Activated CD4-positive, alpha-beta T cell treated with anti-CD3 and anti-CD28 coated beads for 1 hour (primary cell): ENCODE measurements around the gene SLC26A11.
"Not testable (repeated sequence)": the region's sequence is repeated elsewhere in the genome, so short reads cannot be mapped to it uniquely, and the experiment has no call there.

Experiments
- DNase-seq: peaks from one replicate; pipeline ENCODE4 v3.0.0-alpha.2; 2020

Gene SLC26A11

DNA sequence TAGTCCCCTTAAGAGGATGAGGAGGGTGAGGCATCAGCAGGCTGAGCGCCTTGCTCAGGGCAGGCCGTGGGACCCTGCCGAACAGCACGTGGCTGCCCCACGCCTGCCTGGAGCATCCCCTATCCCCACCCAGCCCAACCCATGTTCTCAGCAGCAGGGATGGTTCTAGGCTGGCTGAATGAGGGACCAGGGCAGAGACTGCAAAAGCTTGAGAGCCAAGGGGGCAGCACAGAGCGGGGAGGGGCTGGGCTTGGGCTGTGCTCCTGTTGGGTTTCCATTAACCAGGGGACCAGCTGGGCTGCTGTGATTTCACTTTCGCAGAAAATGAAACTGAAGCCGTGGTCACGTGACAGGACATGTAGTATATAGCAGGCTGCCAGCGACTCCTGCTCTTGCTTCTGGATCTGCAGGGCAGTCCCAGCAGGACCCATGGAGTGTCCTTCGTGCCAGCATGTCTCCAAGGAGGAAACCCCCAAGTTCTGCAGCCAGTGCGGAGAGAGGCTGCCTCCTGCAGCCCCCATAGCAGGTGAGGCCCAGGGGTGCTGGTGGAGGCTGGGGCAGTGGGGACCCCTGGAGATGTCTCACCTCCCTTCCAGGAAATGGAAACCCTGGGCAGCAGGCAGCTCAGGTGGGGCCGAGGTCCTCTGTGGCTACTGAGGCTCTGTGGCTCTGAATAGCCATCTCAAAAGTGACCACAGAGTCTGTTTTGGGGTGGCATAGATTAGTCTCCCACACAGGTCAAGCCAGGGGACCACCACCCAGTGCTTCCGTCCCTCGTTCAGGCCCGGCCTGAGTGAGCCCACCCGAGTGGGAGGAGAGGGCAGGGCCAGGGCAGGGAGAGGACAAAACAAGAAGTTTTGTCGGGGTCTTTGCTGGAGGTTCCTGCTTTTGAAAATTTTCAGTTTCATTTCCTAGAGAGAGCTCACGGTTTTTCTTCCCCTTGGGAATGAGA is 43.3 kb downstream of the SLC26A11 start:
- DNase-seq = peak; percentile 87

DNA sequence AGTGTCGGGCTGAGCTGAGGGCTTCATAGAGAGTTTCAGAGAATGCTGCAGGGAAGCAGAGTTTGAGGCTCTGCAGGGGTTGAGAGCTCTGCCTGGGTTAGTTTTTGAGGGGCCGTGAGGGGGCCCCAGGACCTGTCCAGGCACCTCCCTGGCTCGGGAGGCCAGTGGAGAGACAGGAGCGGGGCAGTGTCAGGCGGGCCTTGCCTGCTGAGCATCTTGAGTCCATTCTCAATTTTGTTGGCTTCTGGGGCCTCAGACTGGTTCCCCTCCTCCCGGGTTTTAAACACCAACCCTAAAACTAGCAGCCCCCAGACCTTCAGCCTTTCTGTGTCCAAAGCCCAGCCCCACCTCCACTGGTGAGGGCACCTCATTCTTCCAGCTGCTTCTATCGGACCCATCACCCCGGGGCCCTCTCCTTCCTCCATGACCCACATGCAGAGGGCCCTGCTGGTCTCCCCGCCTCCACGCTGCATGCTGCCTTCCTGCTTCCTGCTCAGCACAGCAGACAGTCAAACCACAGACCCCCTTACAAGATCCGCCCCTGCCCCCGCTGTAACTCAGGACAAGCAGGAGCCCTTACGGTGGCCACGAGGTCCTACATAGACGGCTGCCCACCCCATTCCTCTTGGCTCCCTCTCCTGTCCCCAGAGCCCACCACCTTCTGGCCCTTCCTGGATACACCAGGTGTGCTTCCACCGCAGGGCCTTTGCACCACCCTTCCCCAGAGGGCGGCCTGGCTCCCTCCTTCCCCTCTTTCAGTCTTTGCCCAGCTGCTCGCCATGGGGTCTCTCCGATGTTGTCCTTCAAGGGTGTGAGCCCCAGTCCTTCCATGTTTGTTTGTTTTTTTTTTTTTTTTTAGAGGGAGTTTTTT is 44.2 kb downstream of the SLC26A11 start:
- DNase-seq = no peak

DNA sequence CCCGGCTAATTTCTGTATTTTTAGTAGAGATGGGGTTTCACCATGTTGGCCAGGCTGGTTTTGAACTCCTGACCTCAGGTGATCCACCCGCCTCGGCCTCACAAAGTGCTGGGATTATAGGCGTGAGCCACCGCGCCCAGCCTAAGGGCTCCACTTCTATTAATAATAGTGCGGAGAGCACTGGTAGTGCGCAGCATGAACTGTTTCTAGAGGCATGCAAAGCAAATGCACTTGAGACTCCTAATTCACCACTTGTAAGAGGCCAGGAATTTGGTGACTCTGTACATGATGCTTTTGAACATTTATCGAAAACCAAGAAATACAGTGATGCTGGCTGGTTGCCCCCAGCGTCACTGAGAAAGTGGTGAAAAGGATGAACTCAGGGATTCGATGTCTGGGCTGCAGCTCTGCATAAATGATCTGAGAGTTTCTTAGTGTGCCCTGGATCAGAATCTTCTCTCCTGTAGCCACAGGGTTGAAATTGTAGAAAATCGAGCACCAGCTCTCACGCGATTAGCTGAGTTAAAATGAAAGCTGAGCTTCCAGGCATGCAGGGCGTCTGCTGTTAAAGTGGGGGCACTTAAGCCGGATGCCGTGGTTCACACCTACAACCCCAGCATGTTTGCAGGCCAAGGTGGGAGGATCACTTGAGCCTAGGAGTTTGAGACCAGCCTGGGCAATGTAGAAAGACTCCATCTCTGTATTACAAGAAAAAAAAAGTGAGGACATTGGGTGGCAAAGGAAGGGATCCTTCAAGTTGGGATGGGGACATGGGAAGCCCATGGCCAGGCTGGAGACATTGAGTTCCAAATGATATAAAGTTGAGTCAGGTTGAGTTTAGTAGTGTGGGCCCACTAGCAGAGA is 45.2 kb downstream of the SLC26A11 start:
- no peak for DNase-seq

DNA sequence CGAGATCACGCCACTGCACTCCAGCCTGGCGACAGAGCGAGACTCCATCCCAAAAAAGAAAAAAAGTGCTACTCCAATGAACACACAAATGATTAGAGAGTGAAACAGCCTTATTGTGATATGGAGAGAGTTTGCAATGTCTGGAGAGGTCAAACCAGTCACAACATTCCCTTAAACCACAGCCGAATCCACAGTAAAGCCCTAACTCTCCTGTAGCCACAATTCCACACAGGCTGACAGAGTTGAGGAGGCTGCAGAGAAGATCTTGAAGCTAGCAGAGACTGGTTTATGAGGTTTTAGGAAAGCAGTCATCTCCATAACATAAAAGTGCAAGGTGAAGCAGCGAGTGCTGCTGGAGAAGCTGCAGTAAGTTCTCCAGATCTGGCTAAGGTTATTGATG is 47.2 kb downstream of the SLC26A11 start:
- no peak for DNase-seq

DNA sequence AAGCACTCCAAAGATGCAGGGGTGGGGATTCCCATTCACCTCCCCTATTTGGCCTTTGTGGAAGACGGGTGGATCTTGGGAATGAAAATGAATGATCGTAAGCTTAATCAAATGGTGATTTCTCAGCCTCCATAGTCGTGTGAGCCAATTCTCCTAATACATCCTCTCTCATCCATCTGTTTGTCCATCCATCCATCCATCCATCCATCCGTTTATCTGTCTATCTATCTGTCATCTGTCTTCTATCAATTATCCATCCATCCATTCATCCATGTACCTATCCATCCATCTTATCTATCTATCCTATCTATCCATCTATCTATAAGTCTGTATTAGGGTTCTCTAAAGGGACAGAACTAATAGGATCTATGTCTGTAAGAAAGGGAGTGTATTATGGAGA is 48.2 kb downstream of the SLC26A11 start:
- DNase-seq = no peak

DNA sequence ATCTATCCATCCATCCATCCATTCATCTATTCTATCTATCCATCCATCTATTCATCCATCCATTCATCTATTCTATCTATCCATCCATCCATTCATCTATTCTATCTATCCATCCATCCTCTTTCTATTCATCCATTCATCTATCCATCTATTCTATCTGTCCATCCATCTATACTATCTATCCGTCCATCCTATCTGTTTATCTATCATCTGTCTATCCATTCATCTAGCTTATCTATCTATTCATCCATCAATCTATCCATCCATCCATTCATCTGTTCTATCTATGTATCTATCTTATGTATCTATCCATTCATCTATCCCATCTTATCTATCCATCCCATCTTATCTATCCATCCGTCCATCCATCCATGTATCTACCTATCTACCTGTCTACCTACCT is 49.2 kb downstream of the SLC26A11 start:
- DNase-seq = no peak

DNA sequence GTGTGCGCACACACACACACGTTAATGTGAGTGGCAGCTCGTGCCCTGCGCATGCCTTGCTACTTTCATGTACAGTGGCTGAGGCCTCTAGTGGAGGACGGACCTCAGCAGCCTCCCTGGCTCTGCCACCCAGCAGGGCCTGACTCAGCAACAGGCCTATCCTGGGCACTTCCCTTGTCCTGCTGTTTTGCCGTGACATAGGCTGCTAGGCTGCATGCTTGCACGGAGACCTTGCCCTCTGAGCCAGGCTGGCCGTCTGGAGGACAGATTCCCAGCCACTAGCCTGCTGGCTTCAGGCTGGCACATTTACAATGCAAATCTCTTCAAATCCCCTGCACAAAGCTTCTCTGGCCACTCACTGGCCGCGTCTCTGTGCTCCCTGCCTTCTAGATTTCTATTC is 49.9 kb downstream of the SLC26A11 start:
- no peak for DNase-seq

DNA sequence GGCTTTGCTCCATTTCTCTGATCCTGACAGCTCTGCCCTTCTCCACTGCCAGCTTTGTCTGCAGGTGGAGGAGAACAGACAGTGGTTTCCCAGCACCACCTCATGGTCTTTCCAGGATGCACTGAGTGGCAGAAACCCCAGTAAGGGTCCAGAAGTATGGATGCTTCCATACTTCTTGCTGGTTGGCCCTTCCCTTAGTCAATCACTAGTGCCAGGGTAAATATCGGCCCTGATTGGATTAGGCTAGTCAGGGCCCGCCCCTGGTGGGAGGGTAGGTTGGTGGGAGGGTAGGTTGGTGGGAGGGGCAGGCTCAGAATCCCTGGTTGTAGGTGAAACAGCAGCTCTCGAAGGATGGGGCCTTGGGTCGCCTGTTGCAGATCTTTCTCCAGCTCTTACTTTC is 50.6 kb downstream of the SLC26A11 start:
- no peak for DNase-seq

DNA sequence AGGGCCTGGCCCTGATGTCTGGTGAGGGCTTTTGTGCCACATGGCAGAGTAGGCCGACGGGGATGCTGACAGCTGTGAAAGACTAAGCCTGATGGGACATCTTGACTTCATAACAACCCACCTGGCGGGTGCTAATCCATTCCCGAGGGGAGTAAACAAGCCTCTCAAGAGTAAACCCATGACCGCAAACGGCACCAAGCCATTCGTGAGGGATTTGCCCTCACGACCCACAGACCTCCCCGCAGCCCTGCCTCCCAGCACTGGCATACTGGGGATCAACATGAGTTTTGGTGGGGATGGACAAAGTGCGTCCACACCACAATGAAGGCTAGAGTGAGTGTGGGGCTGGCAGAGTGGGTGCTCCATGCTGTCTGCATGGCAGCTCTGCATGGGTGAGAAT is 52.1 kb downstream of the SLC26A11 start:
- no peak for DNase-seq

DNA sequence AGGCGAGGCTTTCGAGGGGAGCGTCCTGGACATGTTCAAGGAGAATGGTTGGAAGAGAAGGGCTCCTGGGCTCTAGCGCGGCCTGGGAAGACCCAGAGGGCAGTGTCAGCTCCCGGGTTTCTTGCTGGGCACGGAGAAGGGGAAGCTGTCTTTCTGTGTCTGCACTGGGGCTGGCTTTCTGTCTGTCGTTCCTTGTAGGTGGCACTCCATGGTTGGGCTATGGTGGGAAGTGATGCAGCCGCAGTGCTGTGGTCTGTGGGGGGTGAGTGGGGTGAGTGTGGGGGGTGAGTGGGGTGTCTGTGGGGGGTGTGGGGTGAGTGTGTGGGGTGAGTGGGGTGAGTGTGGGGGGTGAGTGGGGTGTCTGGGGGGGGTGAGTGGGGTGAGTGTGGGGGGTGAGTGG is 54.1 kb downstream of the SLC26A11 start:
- DNase-seq = no peak

DNA sequence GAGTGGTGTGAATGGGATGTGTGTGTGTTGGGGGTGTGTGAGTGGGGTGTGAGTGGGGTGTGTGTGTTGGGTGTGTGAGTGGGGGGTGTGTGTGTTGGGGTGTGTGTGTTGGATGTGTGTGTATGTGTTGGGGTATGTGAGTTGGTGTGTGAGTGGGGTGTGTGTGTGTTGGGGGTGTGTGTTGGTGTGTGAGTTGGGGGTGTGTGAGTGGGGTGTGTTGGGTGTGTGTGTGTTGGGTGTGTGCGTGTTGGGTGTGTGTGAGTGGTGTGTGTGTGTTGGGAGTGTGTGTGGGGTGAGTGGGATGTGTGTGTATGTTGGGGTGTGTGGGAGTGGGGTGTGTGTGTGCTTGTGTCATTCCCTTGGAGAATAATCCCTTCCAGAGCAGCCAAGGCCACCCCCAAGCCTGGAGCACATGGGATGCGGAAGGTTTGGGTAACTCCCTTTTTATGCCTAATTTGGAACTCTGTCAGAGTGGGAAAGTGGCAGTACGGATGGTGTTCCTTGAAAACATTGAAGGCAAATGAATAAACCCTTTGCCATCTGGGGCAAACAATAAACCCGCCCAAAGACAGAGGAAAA is 54.7 kb downstream of the SLC26A11 start:
- DNase-seq = no peak

DNA sequence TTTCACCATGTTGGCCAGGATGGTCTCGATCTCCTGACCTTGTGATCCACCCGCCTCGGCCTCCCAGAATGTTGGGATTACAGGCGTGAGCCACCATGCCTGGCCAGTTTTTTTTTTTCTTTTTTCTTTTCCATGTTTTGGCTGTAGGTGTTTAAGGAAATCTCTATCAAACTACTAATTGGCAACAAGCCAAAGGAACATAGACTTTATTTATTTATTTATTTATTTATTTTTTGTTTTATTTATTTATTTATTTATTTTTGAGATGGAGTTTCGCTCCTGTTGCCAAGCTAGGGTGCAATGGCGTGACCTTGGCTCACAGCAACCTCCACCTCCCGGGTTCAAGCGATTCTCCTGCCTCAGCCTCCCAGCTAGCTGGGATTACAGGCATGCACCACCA is 55.6 kb downstream of the SLC26A11 start:
- DNase-seq = not testable (repeated sequence)

DNA sequence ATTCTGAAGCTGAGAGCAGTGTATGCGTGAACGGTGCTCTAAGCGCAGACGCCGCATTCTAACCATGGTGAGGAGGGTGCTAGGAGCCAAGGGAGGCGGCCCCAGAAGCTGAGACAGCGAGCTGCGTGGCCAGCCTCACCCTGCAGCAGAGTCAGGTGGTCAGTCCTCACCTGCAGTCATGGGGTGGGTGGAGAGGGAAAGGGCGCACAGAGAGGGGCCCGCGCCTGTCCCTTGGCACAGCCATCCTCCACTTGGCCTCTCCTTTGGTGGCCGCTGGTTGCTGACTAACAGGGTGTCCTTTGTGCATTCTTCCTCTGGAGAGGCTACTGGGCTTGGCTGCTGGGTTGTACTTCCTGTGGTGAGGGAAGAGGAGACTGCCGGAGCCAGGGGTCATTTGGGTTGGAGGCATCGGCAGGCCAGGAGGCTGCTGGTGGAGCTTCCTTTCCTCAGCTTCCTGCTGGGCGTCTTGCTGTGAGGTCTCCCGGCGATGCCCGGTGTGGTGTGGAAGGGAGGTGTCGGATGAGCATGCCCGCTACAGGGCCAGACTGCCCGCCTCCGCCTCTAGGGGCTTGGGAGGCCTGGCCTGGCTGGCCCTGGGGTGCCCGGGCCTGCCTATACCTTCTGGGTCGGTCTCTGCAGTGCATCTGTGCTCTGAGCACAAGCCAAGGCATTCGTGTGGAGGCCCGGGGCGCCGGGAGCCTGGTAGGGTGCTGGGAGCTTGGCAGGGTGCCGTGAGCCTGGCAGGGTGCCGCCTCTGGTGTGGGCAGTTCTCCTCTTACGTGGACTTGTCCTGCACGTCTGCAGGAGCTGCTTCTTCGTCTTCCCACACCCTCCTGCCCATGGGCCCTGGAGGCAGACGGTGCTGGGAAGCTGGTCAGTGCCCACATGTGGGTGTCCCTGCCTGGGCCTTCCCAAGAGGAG is 57.8 kb downstream of the SLC26A11 start:
- DNase-seq = no peak

DNA sequence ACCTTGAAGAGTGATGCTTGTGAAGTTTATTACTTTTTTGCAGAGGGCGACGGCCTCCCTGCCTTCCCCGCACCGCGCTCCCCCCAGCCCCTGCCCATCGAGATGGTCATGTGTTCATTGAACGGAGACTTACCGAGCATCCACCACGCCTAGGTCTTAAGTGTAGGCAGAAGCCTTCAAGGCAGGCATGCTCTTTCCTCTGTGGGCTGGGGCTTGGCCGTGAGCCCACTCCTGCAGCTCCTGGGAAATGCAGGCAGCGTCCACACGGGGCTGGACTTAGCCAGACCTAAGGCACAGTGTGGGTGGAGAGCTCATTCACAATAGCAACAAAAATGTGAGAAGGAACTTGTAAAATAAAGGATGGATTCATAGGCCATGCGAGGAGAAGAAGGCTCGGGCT is 59.7 kb downstream of the SLC26A11 start:
- no peak for DNase-seq

DNA sequence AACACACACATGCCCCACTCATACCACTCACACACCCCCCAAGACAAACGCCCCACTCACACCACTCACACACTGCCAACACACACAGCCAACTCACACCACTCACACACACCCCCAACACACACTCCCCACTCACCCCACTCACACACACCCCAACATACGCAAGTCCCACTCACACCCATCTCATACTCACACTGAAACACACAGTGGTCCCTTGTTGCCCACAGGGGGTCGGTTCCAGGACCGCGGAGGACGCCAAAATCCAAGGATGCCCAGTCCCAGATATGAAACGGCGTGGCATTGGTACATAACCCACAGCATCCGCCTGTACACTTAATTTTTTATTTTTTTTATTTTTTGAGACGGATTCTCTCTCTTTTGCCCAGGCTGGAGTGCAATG is 61.3 kb downstream of the SLC26A11 start:
- no peak for DNase-seq

DNA sequence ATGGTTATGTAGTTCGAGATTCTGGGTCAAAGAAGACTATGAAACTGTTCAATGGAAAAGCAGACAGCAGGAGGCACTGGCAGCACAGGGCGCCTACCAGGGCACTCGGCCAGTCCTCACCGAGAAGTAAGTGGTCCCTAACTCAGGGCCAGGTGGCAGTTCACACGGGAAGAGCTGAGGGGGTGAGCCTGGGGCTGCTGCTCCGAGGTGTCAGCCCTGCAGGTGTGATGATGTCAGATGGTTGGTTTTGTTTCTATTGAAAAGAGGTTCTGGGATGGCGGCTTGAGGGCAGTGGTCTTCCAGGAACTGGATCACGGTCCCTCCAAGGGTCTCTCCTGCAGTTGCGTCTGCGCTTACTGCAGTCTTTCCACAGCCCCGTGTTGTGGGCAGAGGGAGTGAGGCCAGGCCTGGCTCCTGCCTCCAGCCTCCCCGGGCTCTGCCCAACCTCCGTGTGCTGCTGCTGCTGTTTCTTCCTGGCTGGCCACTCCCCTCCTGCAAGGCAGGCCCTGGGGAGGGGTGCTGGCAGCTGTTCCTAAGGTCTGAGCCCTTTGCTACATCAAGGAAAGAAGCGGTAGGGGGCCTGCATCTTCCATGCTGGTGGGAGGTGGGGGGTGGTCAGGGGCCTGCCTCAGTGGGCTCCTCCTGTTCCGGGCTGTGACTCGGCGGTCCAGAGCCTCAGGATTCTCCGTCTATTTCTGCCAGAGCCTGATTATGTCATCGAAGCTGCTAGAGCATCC is 63.1 kb downstream of the SLC26A11 start:
- no peak for DNase-seq

DNA sequence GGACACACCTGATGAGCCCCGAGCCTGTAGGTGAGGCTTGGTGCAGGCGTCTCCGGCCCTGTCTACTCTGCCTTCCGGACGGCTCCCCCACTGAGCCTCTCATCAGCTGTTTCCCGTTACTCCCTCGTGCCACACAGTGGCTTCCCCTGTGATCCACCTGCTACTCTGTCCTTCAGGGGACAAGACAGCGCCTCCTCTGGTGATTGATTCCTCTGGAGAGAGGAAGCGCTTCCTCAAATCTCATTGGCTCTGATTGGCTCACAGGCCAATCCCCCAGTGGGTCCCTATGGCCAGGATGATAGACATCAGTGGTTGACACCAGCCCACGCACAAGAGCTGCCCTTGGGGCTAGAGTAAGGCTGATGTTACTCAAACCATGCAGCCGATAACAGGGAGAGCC is 64.4 kb downstream of the SLC26A11 start:
- no peak for DNase-seq

DNA sequence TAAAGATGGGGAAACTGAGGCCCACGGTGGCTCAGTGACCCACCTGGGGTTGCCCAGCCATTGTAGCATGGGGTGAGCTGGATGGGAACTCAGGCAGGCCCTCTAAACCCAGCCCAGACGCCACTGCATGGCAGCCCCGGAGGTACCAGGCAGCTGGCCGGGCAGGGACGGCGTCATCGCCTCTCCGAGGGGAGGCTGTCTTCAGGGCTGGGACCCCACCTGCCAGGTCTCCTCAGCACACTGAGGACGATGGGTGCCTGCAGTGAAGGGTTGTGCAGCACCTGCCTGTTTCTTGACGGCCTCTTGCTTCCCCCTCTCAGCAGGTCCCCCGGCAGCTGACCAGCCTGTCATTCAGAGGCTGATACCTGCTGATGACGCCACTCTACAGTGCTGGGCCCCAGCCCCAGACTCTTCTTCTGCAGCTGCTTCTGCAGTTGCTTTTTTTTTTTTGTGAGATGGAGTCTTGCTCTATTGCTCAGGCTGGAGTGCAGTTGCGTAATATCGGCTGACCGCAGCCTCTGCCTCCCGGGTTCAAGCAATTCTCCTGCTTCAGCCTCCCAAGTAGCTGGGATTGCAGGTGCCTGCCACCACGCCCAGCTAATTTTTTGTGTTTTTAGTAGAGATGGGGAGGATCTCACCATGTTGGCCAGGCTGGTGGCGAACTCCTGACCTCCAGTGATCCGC is 65.2 kb downstream of the SLC26A11 start:
- no peak for DNase-seq

DNA sequence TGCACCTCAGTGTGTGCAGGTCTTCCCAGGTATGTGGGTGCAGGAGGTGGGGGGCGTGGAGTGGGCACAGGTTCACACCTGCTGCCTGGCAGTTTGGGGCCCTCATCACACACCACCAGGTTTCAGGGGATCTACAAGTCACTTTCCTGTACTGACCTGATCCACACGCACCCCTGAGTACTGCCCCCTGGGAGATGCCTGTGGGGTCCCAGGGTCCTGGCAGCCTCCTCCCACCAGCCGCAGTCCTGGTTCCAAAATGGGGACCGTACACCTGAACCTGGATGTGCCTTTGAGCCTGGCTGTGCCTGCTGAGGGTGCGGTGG is 66.4 kb downstream of the SLC26A11 start:
- no peak for DNase-seq

DNA sequence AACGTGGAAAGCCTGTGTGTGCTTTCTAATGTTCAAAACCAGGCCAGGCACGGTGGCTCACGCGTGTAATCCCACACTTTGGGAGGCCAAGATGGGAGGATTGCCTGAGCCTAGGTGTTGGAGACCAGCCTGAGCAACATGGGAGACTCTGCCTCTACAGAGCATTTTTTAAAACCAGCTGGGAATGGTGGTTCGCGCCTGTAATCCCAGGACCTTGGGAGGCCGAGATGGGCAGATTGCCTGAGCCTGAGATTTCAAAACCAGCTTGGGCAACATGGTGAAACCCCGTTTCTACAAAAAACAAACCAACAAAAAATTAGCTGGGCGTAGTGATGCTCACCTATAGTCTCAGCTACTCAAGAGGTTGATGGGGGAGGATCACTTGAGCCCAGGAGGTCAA is 66.8 kb downstream of the SLC26A11 start:
- DNase-seq = no peak
